Common myeloid progenitor, CD34-positive (primary cell): ENCODE measurements around the gene KLHDC8A.

ENCODE experiments used
- CTCF ChIA-PET: fragments of 350-600 bp; sonication (Branson Sonifier 250); formaldehyde crosslinking; loops from one replicate; lab custom pipeline; 2021; ENCODE audit warnings: antibody characterized with exemption; lab: Charles Lee
- POLR2A ChIA-PET: fragments of 350-600 bp; sonication (Branson Sonifier 250); formaldehyde crosslinking; loops from one replicate; lab custom pipeline; 2021; ENCODE audit warnings: antibody characterized with exemption; lab: Charles Lee
- DNase-seq, 3 donors: peaks; one replicate each; pipeline versions ENCODE4 v3.0.0 to v3.0.0-alpha.2; 2013
- H3K27ac ChIP-seq, 2 experiments: 1 replicate in 1 of 2; 2 replicates in 1 of 2; pipeline ENCODE4 v1.7.0; 2013; ENCODE audit warnings: inconsistent platforms in 2 of 2, low read length in 2 of 2, mild to moderate bottlenecking in 2 of 2, low read depth in 1 of 2, moderate library complexity in 1 of 2; ENCODE audit not compliant: severe bottlenecking in 2 of 2, insufficient read depth in 1 of 2, poor library complexity in 1 of 2
- H3K27me3 ChIP-seq, 5 experiments: replicated peaks in 2 of 5; 1 replicate in 3 of 5; 2 replicates in 2 of 5; pipeline versions ENCODE4 v1.6.1 to v1.7.0; 2013; ENCODE audit warnings: low read length in 4 of 5, mild to moderate bottlenecking in 2 of 5, moderate library complexity in 2 of 5, inconsistent platforms in 1 of 5; ENCODE audit not compliant: insufficient read depth in 5 of 5, control insufficient read depth in 4 of 5
- H3K36me3 ChIP-seq, 4 experiments: 1 replicate in 2 of 4; 2 replicates in 2 of 4; pipeline versions ENCODE4 v1.6.1 to v1.7.0; 2013; ENCODE audit warnings: low read length in 3 of 4, control low read depth in 1 of 4, mild to moderate bottlenecking in 1 of 4; ENCODE audit not compliant: control insufficient read depth in 4 of 4, insufficient read depth in 4 of 4
- H3K4me1 ChIP-seq, 4 experiments: 1 replicate in 3 of 4; 2 replicates in 1 of 4; pipeline versions ENCODE4 v1.6.1 to v1.7.1; 2013; ENCODE audit warnings: low read length in 3 of 4, mild to moderate bottlenecking in 3 of 4, control low read depth in 1 of 4, inconsistent platforms in 1 of 4, moderate library complexity in 1 of 4; ENCODE audit not compliant: control insufficient read depth in 4 of 4, insufficient read depth in 4 of 4; ENCODE audit errors: control extremely low read depth in 1 of 4
- H3K4me3 ChIP-seq, 7 experiments: 1 replicate in 4 of 7; 2 replicates in 3 of 7; pipeline versions ENCODE4 v1.5.1 to v1.7.0; 2013; ENCODE audit warnings: mild to moderate bottlenecking in 7 of 7, low read length in 6 of 7, moderate library complexity in 6 of 7, inconsistent platforms in 2 of 7, low read depth in 2 of 7, control low read depth in 1 of 7; ENCODE audit not compliant: insufficient read depth in 4 of 7, control insufficient read depth in 1 of 7; ENCODE audit errors: extremely low read depth in 1 of 7
- H3K9me3 ChIP-seq, 5 experiments: 1 replicate in 4 of 5; 2 replicates in 1 of 5; pipeline versions ENCODE4 v1.6.1 to v1.7.1; 2013; ENCODE audit warnings: low read length in 4 of 5, mild to moderate bottlenecking in 2 of 5, inconsistent platforms in 1 of 5, low read depth in 1 of 5, moderate library complexity in 1 of 5; ENCODE audit not compliant: control insufficient read depth in 4 of 5, insufficient read depth in 2 of 5; ENCODE audit errors: control extremely low read depth in 1 of 5
- WGBS: methylation state at CpG from one replicate; pipeline ENCODE4 v1.1.5; 2013; ENCODE audit not compliant: insufficient coverage; 5-methylcytosine and 5-hydroxymethylcytosine counted together

KLHDC8A gene

DNA sequence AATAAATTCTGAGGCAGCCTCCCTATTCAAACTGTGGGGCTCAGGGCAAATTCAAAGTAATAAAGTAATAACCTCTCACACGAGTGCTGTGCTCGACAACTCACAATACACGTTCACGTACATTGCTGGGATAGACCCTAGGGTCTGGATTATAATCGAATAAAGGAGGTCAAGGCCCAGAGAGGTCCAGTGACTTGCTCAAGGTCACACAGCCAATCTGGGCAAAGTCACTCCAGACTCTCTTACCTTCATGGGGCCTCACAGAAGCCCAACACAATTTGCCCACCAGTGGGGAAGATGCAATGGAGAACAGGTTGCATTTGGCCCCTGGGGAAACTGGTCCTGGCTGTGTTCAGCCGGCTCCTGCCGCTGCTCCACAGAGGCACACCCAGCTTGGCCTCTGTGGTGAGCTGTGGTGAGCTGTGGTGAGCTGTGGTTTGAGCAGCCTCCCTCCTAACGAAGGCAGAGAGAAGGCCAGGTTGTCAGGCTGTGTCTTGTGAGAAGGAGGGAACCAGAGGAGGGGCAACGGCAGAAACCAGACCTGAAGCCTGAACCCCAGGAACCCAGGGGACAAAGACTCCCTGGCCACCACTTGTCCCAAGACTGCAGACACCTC lies 70.3 kb downstream of the KLHDC8A start:
- peak; percentile 69 to 93 (median 91) for DNase-seq
- Histone ChIP-seq H3K9me3 (no peaks in the 10 kb centered on the region), H3K4me3 (peak overlapping the region in 1 of 7 experiments; percentile 51), H3K4me1 (peaks cover 25 to 54% (median 52%) of the 10 kb centered on the region in 4 experiments), H3K27me3 (peaks cover 0 to 7% (median 0%) of the 10 kb centered on the region in 5 experiments), H3K36me3 (no peaks in the 10 kb centered on the region), H3K27ac (peak overlapping the region in 1 of 2 experiments; percentile 5)
- WGBS: 51% methylated on average over 9 of the region's 9 CpGs
- POLR2A ChIA-PET: interaction anchor here (1.3 kb wide), 1 partner anchor 35 kb away, joined by 5 read pairs; the partner anchor contains the start of gene NUAK2
- CTCF ChIA-PET: interaction anchor here (1.2 to 38.2 kb wide), 3 partner anchors 13 to 41 kb away, joined by 3 to 1168 read pairs (median 123); partner anchors contain the start of gene NUAK2
